ENCODE measurements around the gene THBD. TPM values are rescaled to one million over a fixed set of nuclear protein-coding genes. Genes with fewer than 3 reads are reported as not detected.

The THBD gene
- total and polyA plus RNA-seq, 2 of the 4 experiments (the other 2 are of a cell fraction), result 0.07 TPM; not detected in 1

DNA sequence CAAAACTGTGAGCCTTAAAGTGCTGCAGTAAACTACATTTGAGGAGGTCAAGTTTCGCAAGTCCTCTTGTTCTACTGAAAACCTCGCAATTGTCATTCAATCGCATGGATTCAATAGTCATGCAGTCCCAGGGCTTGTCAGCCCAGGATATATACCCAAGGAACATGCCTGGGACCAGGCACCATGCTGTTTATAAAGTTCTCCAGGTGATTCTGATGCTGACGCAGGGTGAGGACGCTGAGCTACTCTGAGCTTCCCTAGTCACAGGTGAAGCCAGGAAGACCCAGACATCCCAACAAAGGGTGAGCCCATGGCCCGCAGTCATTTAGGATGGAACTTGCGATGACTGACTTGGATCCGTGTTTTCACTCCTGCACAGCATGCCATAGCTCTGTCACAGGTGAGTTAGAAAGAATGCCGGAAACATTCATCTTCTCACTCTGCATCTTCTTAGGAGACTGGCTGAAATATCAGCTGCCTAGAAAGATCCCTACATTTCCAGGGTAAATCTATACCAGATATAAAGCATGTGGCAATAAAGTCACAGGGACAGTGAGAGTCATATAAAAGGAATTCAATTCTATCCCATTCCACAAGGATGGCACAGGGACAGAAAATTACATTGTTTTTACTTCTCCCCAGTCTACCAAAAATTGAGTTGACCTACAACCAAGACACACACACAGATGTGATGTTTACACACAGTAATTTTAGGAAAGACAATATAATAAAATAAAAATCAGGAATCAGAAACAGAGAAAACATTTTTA lies 41.4 kb downstream of the THBD start:
- Histone ChIP-seq H3K4ac (ENCODE audit: low read depth, low read length) (no peak overlapping the region), H2AFZ (replicated peaks; ENCODE audit: low read length, poor library complexity) (no peak overlapping the region), H3K27ac (ENCODE audit: insufficient read depth, low read length) (no peak overlapping the region), H3K9me1 (ENCODE audit: insufficient read depth, low read length) (no peaks in the 10 kb centered on the region), H3K4me2 (ENCODE audit: low read depth, low read length) (no peak overlapping the region), H3K14ac (replicated peaks; ENCODE audit: low read depth, low read length) (no peak overlapping the region), H3K18ac (ENCODE audit: low read depth, low read length) (no peak overlapping the region), H3K9ac (ENCODE audit: low read depth, low read length) (no peak overlapping the region), H3K4me3 (ENCODE audit: insufficient read depth, low read depth, low read length) (no peak overlapping the region), H2BK20ac (ENCODE audit: low read depth, low read length) (no peak overlapping the region), H3K27me3 (ENCODE audit: control insufficient read depth, insufficient read depth, low read length) (no peaks in the 10 kb centered on the region), H4K20me1 (ENCODE audit: insufficient read depth, low read length) (no peaks in the 10 kb centered on the region), H2BK120ac (ENCODE audit: low read depth, low read length) (no peak overlapping the region), H4K5ac (ENCODE audit: low read depth, low read length) (no peak overlapping the region), H3K23ac (ENCODE audit: low read depth, low read length) (no peak overlapping the region), H3K9me3 (ENCODE audit: control insufficient read depth, insufficient read depth, low read length) (no peaks in the 10 kb centered on the region), H4K8ac (ENCODE audit: low read depth in 2 of 2, low read length in 2 of 2) (no peak overlapping the region), H2BK5ac (ENCODE audit: low read depth, low read length, poor library complexity, severe bottlenecking) (no peak overlapping the region), H2AK9ac (replicated peaks; ENCODE audit: low read depth, low read length, poor library complexity) (no peak overlapping the region), H4K91ac (ENCODE audit: insufficient read depth, low read depth, low read length) (no peak overlapping the region), H3K79me1 (ENCODE audit: low read depth in 1 of 2, low read length in 2 of 2) (no peaks in the 10 kb centered on the region), H2AK5ac (ENCODE audit: low read depth, low read length) (no peak overlapping the region), H2BK15ac (ENCODE audit: low read depth, low read length) (no peak overlapping the region), H3K56ac (ENCODE audit: extremely low read depth, insufficient read depth, low read length) (no peak overlapping the region), H3K4me1 (ENCODE audit: control insufficient read depth, insufficient read depth, low read length) (no peaks in the 10 kb centered on the region), H3K36me3 (ENCODE audit: control insufficient read depth, insufficient read depth, low read length) (no peaks in the 10 kb centered on the region)
- intact Hi-C loops (cut with micrococcal nuclease), result no loop called here
- 65% methylated on average over 5 of the region's 9 CpGs; no CpG with 5 or more reads in 1 of the 2 experiments for WGBS, 2 experiments (ENCODE audit: extremely low coverage in 2 of 2, insufficient read length in 1 of 2)
- ChIA-PET CTCF (no interaction called here), POLR2A (ENCODE audit: unreplicated experiment) (no interaction called here)
- ATAC-seq (ENCODE audit: low read depth), result no peak
- dilution Hi-C loops (cut with HindIII; ENCODE audit: low sequenced_read_pairs, unreplicated experiment), result no loop called here
- in situ Hi-C loops (cut with MboI; ENCODE audit: low sequenced_read_pairs), result no loop called here
- no peak for DNase-seq
- TF ChIP-seq SMC3 (IDR thresholded peaks at IDR 0.05; ENCODE audit: low read depth, low read length), result no peak
- TF ChIP-seq MAFK (IDR thresholded peaks at IDR 0.05; ENCODE audit: low read depth, low read length), result no peak
- TF ChIP-seq RAD21 (IDR thresholded peaks at IDR 0.05; ENCODE audit: low read length), result no peak
- TF ChIP-seq POLR2A (IDR thresholded peaks at IDR 0.05; ENCODE audit: low read depth, low read length), result no peak
- TF ChIP-seq, protein P1, sequence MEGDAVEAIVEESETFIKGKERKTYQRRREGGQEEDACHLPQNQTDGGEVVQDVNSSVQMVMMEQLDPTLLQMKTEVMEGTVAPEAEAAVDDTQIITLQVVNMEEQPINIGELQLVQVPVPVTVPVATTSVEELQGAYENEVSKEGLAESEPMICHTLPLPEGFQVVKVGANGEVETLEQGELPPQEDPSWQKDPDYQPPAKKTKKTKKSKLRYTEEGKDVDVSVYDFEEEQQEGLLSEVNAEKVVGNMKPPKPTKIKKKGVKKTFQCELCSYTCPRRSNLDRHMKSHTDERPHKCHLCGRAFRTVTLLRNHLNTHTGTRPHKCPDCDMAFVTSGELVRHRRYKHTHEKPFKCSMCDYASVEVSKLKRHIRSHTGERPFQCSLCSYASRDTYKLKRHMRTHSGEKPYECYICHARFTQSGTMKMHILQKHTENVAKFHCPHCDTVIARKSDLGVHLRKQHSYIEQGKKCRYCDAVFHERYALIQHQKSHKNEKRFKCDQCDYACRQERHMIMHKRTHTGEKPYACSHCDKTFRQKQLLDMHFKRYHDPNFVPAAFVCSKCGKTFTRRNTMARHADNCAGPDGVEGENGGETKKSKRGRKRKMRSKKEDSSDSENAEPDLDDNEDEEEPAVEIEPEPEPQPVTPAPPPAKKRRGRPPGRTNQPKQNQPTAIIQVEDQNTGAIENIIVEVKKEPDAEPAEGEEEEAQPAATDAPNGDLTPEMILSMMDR (conservative IDR thresholded peaks at IDR 0.05; ENCODE audit: low read depth, low read length), result no peak
- TF ChIP-seq BHLHE40 (IDR thresholded peaks at IDR 0.05; ENCODE audit: low read depth, low read length), result no peak
- no peak for TF ChIP-seq RCOR1 (IDR thresholded peaks at IDR 0.05; ENCODE audit: insufficient replicate concordance, low read length)
- TF ChIP-seq CHD1 (IDR thresholded peaks at IDR 0.05; ENCODE audit: low read depth, low read length), result no peak
- no peak for TF ChIP-seq FOS (IDR thresholded peaks at IDR 0.05; ENCODE audit: low read depth, low read length)
- TF ChIP-seq MAZ (IDR thresholded peaks at IDR 0.05; ENCODE audit: borderline replicate concordance, low read depth, low read length), result no peak
- no peak for TF ChIP-seq MXI1 (IDR thresholded peaks at IDR 0.05; ENCODE audit: borderline replicate concordance, low read depth, low read length)
- no peak for TF ChIP-seq NFE2L2 (IDR thresholded peaks at IDR 0.05; ENCODE audit: low read depth, low read length)
- TF ChIP-seq ELK1 (IDR thresholded peaks at IDR 0.05; ENCODE audit: borderline replicate concordance, low read depth, low read length), result no peak
- BruUV-seq (replicated peaks), result no TSS peak
